K562 (cell line): ENCODE data around the gene SESN3. TPM values are rescaled to one million over a fixed set of nuclear protein-coding genes. Genes with fewer than 3 reads are reported as not detected.

Source experiments
- BACH1 ChIP-seq: fragments of 200-800 bp; sonication (Bioruptor generic); IDR thresholded peaks from 2 replicates; pipeline ENCODE4 v1.6.1; 2016; ENCODE audit warnings: missing genetic modification characterization, missing compliant biosample characterization
- BCL6 ChIP-seq: fragments of 250-450 bp; sonication (Bioruptor Pico); IDR thresholded peaks from 2 replicates; pipeline ENCODE4 v1.4.0; 2020
- L3MBTL2 ChIP-seq: fragments of 450-650 bp; IDR thresholded peaks from 2 replicates; pipeline ENCODE4 v1.6.1; 2016; ENCODE audit warnings: mild to moderate bottlenecking, moderate library complexity
- LARP7 ChIP-seq: fragments of 450-650 bp; IDR thresholded peaks from 2 replicates; pipeline ENCODE4 v1.6.1; 2016
- MYC ChIP-seq, 2 experiments: fragments of 250-450 bp in 1 of 2; sonication (Bioruptor Pico) in 1 of 2; IDR thresholded peaks; 2 replicates each; pipeline versions ENCODE4 v1.5.1 to v1.6.1; 2012 to 2021; ENCODE audit warnings: low read depth in 2 of 2, borderline replicate concordance in 1 of 2, improper control_type of control experiment in 1 of 2, low read length in 1 of 2, mild to moderate bottlenecking in 1 of 2, moderate library complexity in 1 of 2
- NR2C1 ChIP-seq, 2 experiments: fragments of 450-650 bp; IDR thresholded peaks; 2 replicates each; pipeline ENCODE4 v1.6.1; 2017; ENCODE audit warnings: mild to moderate bottlenecking in 2 of 2, antibody characterized with exemption in 1 of 2, inconsistent platforms in 1 of 2, missing compliant biosample characterization in 1 of 2, missing genetic modification characterization in 1 of 2
- RBM39 ChIP-seq: fragments of 200-400 bp; formaldehyde crosslinking; optimal IDR thresholded peaks from 2 replicates; pipeline ENCODE3; 2018; ENCODE audit warnings: low read depth, low read length
- RFX7 ChIP-seq: fragments of 250-450 bp; sonication (Bioruptor Pico); IDR thresholded peaks from 2 replicates; pipeline ENCODE4 v1.5.1; 2021; ENCODE audit warnings: mild to moderate bottlenecking
- SAP30 ChIP-seq: fragments of 200-600 bp; sonication (generic); IDR thresholded peaks from 2 replicates; pipeline ENCODE4 v1.6.1; 2012; ENCODE audit warnings: borderline replicate concordance, low read depth, mild to moderate bottlenecking, moderate library complexity, low read length, control low read depth, inconsistent platforms; ENCODE audit not compliant: insufficient read depth, poor library complexity, severe bottlenecking
- SETDB1 ChIP-seq: IDR thresholded peaks from one replicate; pipeline ENCODE4 v1.6.1; 2012; ENCODE audit warnings: low read length, control low read depth, inconsistent platforms
- SMARCA4 ChIP-seq: fragments of 450-650 bp; IDR thresholded peaks from 2 replicates; pipeline ENCODE4 v1.6.1; 2016
- SMARCB1 ChIP-seq: IDR thresholded peaks from 2 replicates; pipeline ENCODE4 v1.6.1; 2011; ENCODE audit warnings: improper control_type of control experiment, low read depth; ENCODE audit not compliant: insufficient read length
- SREBF1 ChIP-seq: fragments of 150-350 bp; IDR thresholded peaks from 2 replicates; pipeline ENCODE4 v1.6.1; 2014; ENCODE audit warnings: antibody characterized with exemption, low read depth, low read length, borderline replicate concordance
- TGIF2 ChIP-seq: sonication (generic); formaldehyde crosslinking; IDR thresholded peaks from 2 replicates; pipeline ENCODE4 v1.8.1; 2022; ENCODE audit warnings: mild to moderate bottlenecking, missing genetic modification reagents, moderate library complexity
- THRA ChIP-seq: fragments of 450-650 bp; IDR thresholded peaks from 2 replicates; pipeline ENCODE4 v1.6.1; 2017; ENCODE audit warnings: mild to moderate bottlenecking, moderate library complexity
- THRB ChIP-seq: fragments of 450-650 bp; formaldehyde crosslinking; conservative IDR thresholded peaks from 2 replicates; pipeline ENCODE4 v1.4.0; 2022; ENCODE audit warnings: mild to moderate bottlenecking, missing genetic modification characterization
- ZC3H4 ChIP-seq: sonication (generic); formaldehyde crosslinking; IDR thresholded peaks from 2 replicates; pipeline ENCODE4 v1.9.0; 2021; ENCODE audit warnings: missing genetic modification reagents, borderline replicate concordance
- ZFX ChIP-seq: sonication (generic); formaldehyde crosslinking; IDR thresholded peaks from 2 replicates; pipeline ENCODE4 v1.8.0; 2022; ENCODE audit warnings: mild to moderate bottlenecking, missing genetic modification reagents, moderate library complexity
- ZKSCAN8 ChIP-seq: fragments of 200-800 bp; sonication (Bioruptor generic); IDR thresholded peaks from 2 replicates; pipeline ENCODE4 v1.6.1; 2016; ENCODE audit warnings: missing genetic modification characterization, missing compliant biosample characterization
- ZNF143 ChIP-seq: sonication (generic); formaldehyde crosslinking; IDR thresholded peaks from 2 replicates; pipeline ENCODE4 v1.9.0; 2022; ENCODE audit warnings: mild to moderate bottlenecking, missing genetic modification reagents
- ZNF24 ChIP-seq: fragments of 450-650 bp; IDR thresholded peaks from 2 replicates; pipeline ENCODE4 v1.6.1; 2016
- ZNF445 ChIP-seq: fragments of 250-450 bp; sonication (Bioruptor Pico); IDR thresholded peaks from 2 replicates; pipeline ENCODE4 v1.4.0; 2020; ENCODE audit warnings: low read depth, mild to moderate bottlenecking, moderate library complexity
- ZNF512 ChIP-seq: IDR thresholded peaks from 2 replicates; pipeline ENCODE4 v1.6.1; 2016; ENCODE audit warnings: missing genetic modification characterization, missing compliant biosample characterization
- ZNF57 ChIP-seq: fragments of 450-650 bp; formaldehyde crosslinking; IDR thresholded peaks from 2 replicates; pipeline ENCODE4 v1.4.0; 2020; ENCODE audit warnings: mild to moderate bottlenecking, moderate library complexity
- polyA plus RNA-seq, 8 experiments: library from polyadenylated mRNA; depleted of rRNA in 4 of 8; stranded (reverse) in 5 of 8; unstranded in 3 of 8; fragments of >200 nt; fragmentation: Nextera tagmentation in 2 of 8; fragmentation: Illumina TruSeq in 1 of 8; extraction: Ambion mirVana in 2 of 8; extraction: Trizol in 1 of 8; gene quantifications; 2 replicates each; pipeline versions ENCODE4 v1.2.1 to v1.2.3, GENCODE V29; 2011 to 2014; ENCODE audit warnings: inconsistent platforms in 1 of 8, missing spikeins in 1 of 8
- total RNA-seq, 7 experiments: library from RNA; depleted of rRNA in 6 of 7; stranded (reverse); fragments of >200 nt in 6 of 7; fragmentation: Illumina TruSeq in 2 of 7; extraction: Trizol in 2 of 7; gene quantifications; 2 replicates each; pipeline versions ENCODE4 v1.2.1 to v1.2.3, GENCODE V29; 2011 to 2021; ENCODE audit warnings: low replicate concordance in 1 of 7

Gene SESN3
- total and polyA plus RNA-seq, 9 of the 15 experiments (the other 6 are each of a cell fraction or from before 2014, with no cell fraction given): 0.44 to 2.6 (median 1.5) TPM

GRCh38 chr11:95152876-95153856, 77.8 kb downstream of the SESN3 start (continued):
- TF ChIP-seq SREBF1 (no peak), SMARCB1 (peak; percentile 52), MYC (IDR thresholded peaks at IDR 0.05; ENCODE audit: low read depth, low read length) (peak; percentile 61; the same call in 1 of the 2 replicates), MYC (CRISPR knock-in tag; IDR thresholded peaks at IDR 0.05; ENCODE audit: borderline replicate concordance, low read depth) (no peak), SETDB1 (no peak), SAP30 (no peak), ZNF143 (CRISPR knock-in tag) (no peak), L3MBTL2 (peak; percentile 58; the same call in 1 of the 2 replicates), SMARCA4 (peak; percentile 98), ZKSCAN8 (CRISPR knock-in tag) (peak; percentile 92), ZNF512 (tag) (no peak), ZFX (no peak), ZNF24 (peak; percentile 86), THRB (CRISPR knock-in tag) (no peak), RFX7 (CRISPR knock-in tag) (0 out of 2 replicates have a peak, but pooled peaks have one; percentile 29), NR2C1 (IDR thresholded peaks at IDR 0.05) (peak; percentile 34; the same call in 1 of the 2 replicates), NR2C1 (tag; IDR thresholded peaks at IDR 0.05) (peak; percentile 74), ZNF57 (CRISPR knock-in tag) (no peak), LARP7 (no peak), THRA (no peak), RBM39 (no peak), ZNF445 (CRISPR knock-in tag) (0 out of 2 replicates have a peak, but pooled peaks have one; percentile 66), ZC3H4 (no peak), BCL6 (peak; percentile 4; the same call in 1 of the 2 replicates), TGIF2 (CRISPR knock-in tag) (no peak), BACH1 (tag) (no peak)
